Upper lobe of left lung (tissue), 6 donors: ENCODE results near the gene LRRC74B. TPM values are rescaled to one million over a fixed set of nuclear protein-coding genes. Genes with fewer than 3 reads are reported as not detected.

Source experiments
- ATAC-seq, 2 donors: fragments of 200-7000 bp; cut with Tn5 transposase; one replicate each; pipeline ENCODE4 v1.9.1; 2022; ENCODE audit warnings: mild to moderate bottlenecking in 2 of 2, moderate library complexity in 2 of 2; ENCODE audit not compliant: low FRiP score in 2 of 2
- DNase-seq, 2 donors: peaks; one replicate each; pipeline ENCODE4 v3.0.0-alpha.2; 2019 to 2020
- H3K27ac ChIP-seq, 4 donors: fragments of 200-600 bp; sonication (generic); one replicate each; pipeline ENCODE4 v1.5.1; 2016 to 2019
- H3K27me3 ChIP-seq, 4 donors: fragments of 200-600 bp; sonication (generic); one replicate each; pipeline ENCODE4 v1.5.1; 2017 to 2019
- H3K36me3 ChIP-seq, 4 donors: fragments of 200-600 bp; sonication (generic); one replicate each; pipeline ENCODE4 v1.5.1; 2016 to 2019
- H3K4me1 ChIP-seq, 4 donors: fragments of 200-600 bp; sonication (generic); one replicate each; pipeline ENCODE4 v1.5.1; 2018 to 2019
- H3K4me3 ChIP-seq, 4 donors: fragments of 200-600 bp; sonication (generic); one replicate each; pipeline ENCODE4 v1.5.1; 2017 to 2019; ENCODE audit warnings: mild to moderate bottlenecking in 2 of 4, moderate library complexity in 1 of 4
- H3K9me3 ChIP-seq, 4 donors: fragments of 200-600 bp; sonication (generic); one replicate each; pipeline ENCODE4 v1.5.1; 2018 to 2019
- CTCF ChIP-seq, 6 experiments: fragments of 450-650 bp in 4 of 6; fragments of 200-600 bp in 2 of 6; sonication (generic) in 2 of 6; IDR thresholded peaks; one replicate each; pipeline ENCODE4 v1.5.1; 2016 to 2019; ENCODE audit warnings: antibody characterized with exemption in 6 of 6
- EP300 ChIP-seq, 4 donors: sonication (generic); formaldehyde crosslinking; IDR thresholded peaks; one replicate each; pipeline ENCODE4 v1.5.1; 2017; ENCODE audit warnings: antibody characterized with exemption in 4 of 4, control low read depth in 2 of 4
- POLR2A ChIP-seq, 4 donors: fragments of 450-650 bp; IDR thresholded peaks; one replicate each; pipeline ENCODE4 v1.5.1; 2016 to 2017; ENCODE audit warnings: antibody characterized with exemption in 4 of 4, mild to moderate bottlenecking in 2 of 4
- POLR2AphosphoS5 ChIP-seq, 2 donors: sonication (generic); formaldehyde crosslinking; IDR thresholded peaks; one replicate each; pipeline ENCODE4 v1.5.1; 2017; ENCODE audit warnings: antibody characterized with exemption in 2 of 2
- WGBS, 2 donors: methylation state at CpG; one replicate each; pipeline ENCODE4 v1.1.5; 2017 to 2018; 5-methylcytosine and 5-hydroxymethylcytosine counted together
- total RNA-seq, 6 donors: library from RNA; depleted of rRNA in 4 of 6; stranded (reverse); fragments of >200 nt in 4 of 6; gene quantifications; one replicate each; pipeline versions ENCODE4 v1.1.0 to v1.2.1, GENCODE V29; 2016 to 2021
- donor health status: DM: no; HTN: no; CAD: no; lungs with moderate emphysema.
- donor health status: DM: no; HTN: yes; CAD: no; lungs with severe emphysema.

The LRRC74B gene
- total RNA-seq, 6 donors from 2014 or later: 0.14 to 6.6 (median 3.2) TPM

- TF ChIP-seq POLR2A (IDR thresholded peaks at IDR 0.05): no peak
- ATAC-seq (no peak), DNase-seq (peak in 1 of 2 donors; percentile 48)
- H3K27ac ChIP-seq: no peak overlapping the region
- peaks cover 3 to 11% (median 4%) of the 10 kb centered on the region in 4 donors for H3K4me1 ChIP-seq
- no peaks in the 10 kb centered on the region for H3K36me3 ChIP-seq
- peaks cover 0 to 7% (median 0%) of the 10 kb centered on the region in 4 donors for H3K27me3 ChIP-seq
- H3K9me3 ChIP-seq: no peaks in the 10 kb centered on the region
- WGBS, 2 donors: 66 to 77% methylated on average over 10 to 14 of the region's 14 CpGs
- no peak overlapping the region for H3K4me3 ChIP-seq
Measured at GRCh38 chr22:21026783-21027692, 18.7 kb upstream of the LRRC74B start.

GRCh38 chr22:21028277-21029251 lies 17.2 kb upstream of the LRRC74B start:
- no peak overlapping the region for H3K4me3 ChIP-seq
- H3K27me3 ChIP-seq: peaks cover 0 to 10% (median 1%) of the 10 kb centered on the region in 4 donors
- DNase-seq (no peak), ATAC-seq (no peak)
- WGBS, 2 donors: 83 to 92% methylated on average over 1 to 10 of the region's 13 CpGs
- H3K4me1 ChIP-seq: peaks cover 9 to 18% (median 12%) of the 10 kb centered on the region in 4 donors
- no peak overlapping the region for H3K27ac ChIP-seq
- no peaks in the 10 kb centered on the region for H3K9me3 ChIP-seq
- no peak for TF ChIP-seq POLR2A (IDR thresholded peaks at IDR 0.05)
- TF ChIP-seq CTCF (IDR thresholded peaks at IDR 0.05): no peak
- no peak for TF ChIP-seq EP300 (IDR thresholded peaks at IDR 0.05)
- TF ChIP-seq POLR2AphosphoS5 (IDR thresholded peaks at IDR 0.05): no peak
- no peaks in the 10 kb centered on the region for H3K36me3 ChIP-seq

- Histone ChIP-seq H3K36me3 (no peaks in the 10 kb centered on the region), H3K9me3 (no peaks in the 10 kb centered on the region), H3K27me3 (peaks cover 0 to 10% (median 1%) of the 10 kb centered on the region in 4 donors), H3K27ac (no peak overlapping the region), H3K4me3 (no peak overlapping the region), H3K4me1 (peaks cover 9 to 18% (median 12%) of the 10 kb centered on the region in 4 donors)
- WGBS, 2 donors: 63 to 70% methylated on average over 6 to 8 of the region's 12 CpGs
- no peak for TF ChIP-seq CTCF (IDR thresholded peaks at IDR 0.05)
- TF ChIP-seq POLR2A (IDR thresholded peaks at IDR 0.05): no peak
- TF ChIP-seq EP300 (IDR thresholded peaks at IDR 0.05): no peak
- TF ChIP-seq POLR2AphosphoS5 (IDR thresholded peaks at IDR 0.05): no peak
- DNase-seq (no peak), ATAC-seq (no peak)
Measured at GRCh38 chr22:21029486-21030025, 16.2 kb upstream of the LRRC74B start.

GRCh38 chr22:21030032-21030431 lies 15.7 kb upstream of the LRRC74B start:
- TF ChIP-seq POLR2A (IDR thresholded peaks at IDR 0.05): no peak
- TF ChIP-seq POLR2AphosphoS5 (IDR thresholded peaks at IDR 0.05): no peak
- no peak for TF ChIP-seq EP300 (IDR thresholded peaks at IDR 0.05)
- TF ChIP-seq CTCF (IDR thresholded peaks at IDR 0.05): no peak
- Histone ChIP-seq H3K36me3 (no peaks in the 10 kb centered on the region), H3K4me3 (no peak overlapping the region), H3K4me1 (peaks cover 9 to 18% (median 12%) of the 10 kb centered on the region in 4 donors), H3K27me3 (peaks cover 0 to 10% (median 1%) of the 10 kb centered on the region in 4 donors), H3K27ac (no peak overlapping the region), H3K9me3 (no peaks in the 10 kb centered on the region)
- WGBS, 2 donors: 81 to 88% methylated on average over 13 to 15 of the region's 15 CpGs
- DNase-seq: no peak
- no peak for ATAC-seq
